Glomerular visceral epithelial cell (primary cell): ENCODE data around the gene TEX38.
"Not testable (repeated sequence)": the region's sequence is repeated elsewhere in the genome, so short reads cannot be mapped to it uniquely, and the experiment has no call there.

Experiments
- DNase-seq: peaks from one replicate; pipeline ENCODE4 v3.0.0-alpha.2; 2016; ENCODE audit errors: extremely low spot score

Gene TEX38

GRCh38 chr1:46687921-46688509, 16.4 kb downstream of the TEX38 start:
- no peak for DNase-seq

DNA sequence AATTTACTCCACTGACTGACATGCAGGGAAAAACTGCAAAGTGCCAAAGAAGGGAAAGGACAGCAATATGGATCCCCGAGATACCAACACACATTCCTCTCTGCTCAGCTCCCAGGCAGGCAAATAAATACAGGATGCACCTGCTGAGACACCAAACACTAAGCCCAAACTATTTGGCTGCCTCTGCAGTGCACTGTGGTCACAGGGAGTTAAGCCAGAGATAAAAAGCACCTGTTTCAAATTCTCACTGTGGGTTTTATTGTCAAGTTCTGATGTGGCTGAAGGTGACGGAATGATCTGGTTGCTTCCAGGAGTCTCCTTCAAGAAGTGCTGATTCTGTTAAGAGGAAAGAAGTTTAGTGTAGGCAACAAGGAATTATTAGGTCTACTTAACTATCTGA, 17.7 kb downstream of the TEX38 start:
- DNase-seq: no peak

DNA sequence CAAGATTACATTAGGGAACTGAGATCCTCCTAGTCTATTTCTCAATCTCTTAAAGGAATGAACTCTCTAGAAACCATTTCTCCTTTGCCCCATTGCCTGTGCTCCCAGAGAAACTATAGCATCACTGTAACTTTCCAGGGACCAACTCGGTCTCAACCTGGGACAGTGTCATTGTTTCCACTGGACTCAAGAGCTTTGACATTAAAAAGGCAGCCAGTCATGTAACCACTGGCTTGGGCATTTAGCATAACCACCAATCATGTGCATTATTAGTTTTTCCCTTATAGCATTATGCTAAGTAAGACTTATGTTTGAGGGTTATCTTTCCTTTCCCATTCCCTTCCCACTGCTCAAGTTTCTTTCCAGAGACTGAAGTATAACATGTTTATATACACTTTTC, 18.2 kb downstream of the TEX38 start:
- no peak for DNase-seq

DNA sequence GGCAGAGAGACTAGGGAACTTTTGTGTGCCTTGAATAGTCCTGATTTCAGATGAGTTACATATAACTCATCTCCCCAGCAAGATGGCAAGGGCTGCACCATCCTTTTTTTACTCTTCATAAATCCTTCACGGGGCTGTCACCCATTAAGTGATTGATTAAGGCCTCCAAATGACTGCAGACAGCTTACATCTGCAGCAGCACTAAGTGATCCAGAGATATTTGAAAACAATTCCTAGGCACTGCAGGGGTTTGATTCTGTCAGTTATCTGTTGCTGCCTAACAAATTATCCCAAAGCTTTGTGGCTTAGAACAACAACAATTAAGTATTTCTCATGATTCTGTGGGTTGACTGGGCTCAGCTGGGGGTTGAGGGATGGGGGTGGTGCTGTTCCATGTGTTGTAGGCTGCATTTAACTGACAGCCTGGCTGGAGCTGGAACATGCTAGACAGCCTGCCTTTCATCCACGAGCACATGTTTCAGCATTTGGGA, 19.3 kb downstream of the TEX38 start:
- DNase-seq: no peak

DNA sequence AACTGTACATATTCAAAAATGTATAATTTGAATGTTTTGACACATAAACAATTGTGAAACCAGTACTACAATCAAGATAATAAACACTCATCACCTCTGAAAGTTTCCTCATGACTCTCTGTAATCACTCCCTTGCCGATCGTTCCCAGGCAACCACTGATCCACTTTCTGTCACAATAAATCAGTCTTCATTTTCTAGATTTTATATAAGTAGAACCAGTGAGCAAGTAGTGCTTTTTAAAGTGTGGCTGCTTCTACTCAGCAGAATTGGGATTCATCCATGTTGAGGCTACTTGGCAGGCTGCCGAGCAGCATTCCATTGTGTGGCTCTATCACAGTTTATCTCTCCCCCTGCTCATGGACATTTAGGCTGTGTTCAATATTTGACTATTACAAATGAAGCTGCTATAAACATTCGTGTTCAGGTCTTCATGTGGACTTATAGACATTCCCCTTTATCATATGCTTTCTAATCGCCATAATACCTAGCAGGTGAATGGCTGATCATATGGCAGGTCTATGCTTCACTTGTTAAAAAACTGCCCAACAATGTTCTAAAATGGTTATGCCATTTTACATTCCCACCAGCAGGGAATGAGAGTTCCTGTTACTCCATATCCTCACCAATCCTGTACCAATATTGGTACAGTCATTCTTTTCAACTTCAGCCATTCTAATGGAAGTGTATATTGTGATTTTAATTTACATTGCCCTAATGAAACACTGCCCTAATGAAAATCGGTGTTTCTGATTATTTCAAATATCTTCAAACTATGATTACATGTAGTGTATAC, 20.5 kb downstream of the TEX38 start:
- no peak for DNase-seq

- DNase-seq: no peak
These were observed 21.4 kb downstream of the TEX38 start for GRCh38 chr1:46692811-46693770.

DNA sequence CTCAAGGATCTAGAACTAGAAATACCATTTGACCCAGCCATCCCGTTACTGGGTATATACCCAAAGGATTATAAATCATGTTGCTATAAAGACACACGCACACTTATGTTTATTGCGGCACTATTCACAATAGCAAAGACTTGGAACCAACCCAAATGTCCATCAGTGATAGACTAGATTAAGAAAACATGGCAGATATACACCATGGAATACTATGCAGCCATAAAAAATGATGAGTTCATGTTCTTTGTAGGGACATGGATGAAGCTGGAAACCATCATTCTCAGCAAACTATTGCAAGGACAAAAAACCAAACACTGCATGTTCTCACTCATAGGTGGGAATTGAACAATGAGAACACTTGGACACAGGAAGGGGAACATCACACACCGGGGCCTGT, 23.0 kb downstream of the TEX38 start:
- not testable (repeated sequence) for DNase-seq

- DNase-seq: no peak
These were observed 25.4 kb downstream of the TEX38 start for GRCh38 chr1:46697053-46697452.

DNA sequence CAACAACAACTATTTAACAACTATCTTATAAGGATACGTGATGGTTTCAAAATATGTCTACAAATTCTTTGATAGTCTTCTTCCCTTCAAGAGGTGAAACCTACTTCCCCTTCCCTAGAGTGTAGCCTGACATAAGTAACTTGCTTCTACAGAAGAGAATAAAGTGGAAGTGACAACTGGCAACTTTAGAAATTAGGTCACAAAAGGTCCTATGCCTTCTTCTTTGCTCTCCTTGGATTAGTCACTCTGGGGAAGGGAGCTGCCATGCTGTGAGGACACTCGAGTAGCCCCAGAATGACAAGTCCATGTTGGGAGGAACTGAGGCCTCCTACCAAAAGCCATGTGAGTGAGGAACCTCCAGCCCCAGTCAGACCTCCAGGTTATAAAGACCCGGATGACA, 28.0 kb downstream of the TEX38 start:
- no peak for DNase-seq

DNA sequence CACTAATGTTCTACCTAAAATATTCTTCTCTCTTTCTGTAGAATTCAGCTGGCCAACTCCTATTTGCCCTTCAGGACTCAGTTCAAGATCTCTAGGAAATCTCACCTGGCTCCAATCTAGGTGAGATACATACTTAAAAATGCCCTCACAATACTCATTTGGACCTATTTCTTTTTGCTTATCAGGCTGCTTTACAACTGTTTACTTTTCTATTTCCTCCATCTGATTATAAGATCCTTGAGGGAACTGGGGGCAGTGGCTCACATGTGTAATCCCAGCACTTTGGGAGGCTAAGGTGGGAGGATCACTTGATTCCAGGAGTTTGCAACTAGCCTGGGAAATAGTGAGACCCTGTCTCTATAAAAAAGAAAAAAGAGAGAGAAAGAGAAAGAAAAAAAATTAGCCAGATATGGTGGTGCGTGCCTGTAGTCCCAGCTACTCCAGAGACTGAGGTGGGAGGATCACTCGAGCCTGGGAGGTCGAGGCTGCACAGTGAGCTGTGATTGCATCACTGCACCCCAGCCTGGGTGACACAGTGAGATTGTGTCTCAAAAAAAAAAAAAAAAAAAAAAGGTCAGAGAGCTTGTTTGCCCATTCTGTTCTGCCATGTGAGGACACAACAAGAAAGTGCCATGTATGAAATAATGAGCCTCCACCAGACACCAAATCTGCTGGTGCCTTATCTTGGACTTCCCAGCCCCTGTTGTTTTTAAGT, 32.4 kb downstream of the TEX38 start:
- DNase-seq: no peak

GRCh38 chr1:46705408-46705807, 33.8 kb downstream of the TEX38 start:
- no peak for DNase-seq

DNA sequence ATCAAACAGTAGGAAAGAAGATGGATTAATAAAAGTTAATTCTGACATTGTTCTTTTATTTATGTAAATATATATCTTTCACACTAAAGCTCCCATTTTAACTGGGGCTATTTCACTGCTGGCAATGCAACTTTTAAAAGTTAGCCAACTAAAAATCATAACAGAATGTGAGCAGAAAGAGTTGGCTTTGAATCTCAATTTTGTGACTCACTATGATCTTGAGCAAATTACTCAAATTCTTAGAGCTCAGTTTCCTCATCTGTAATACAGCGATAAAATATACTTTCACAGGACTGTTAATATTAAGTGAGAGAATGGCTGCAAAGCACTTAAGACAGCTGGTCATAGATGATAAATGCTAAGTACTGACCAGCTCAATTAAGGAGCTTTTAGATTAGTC, 36.5 kb downstream of the TEX38 start:
- no peak for DNase-seq

- no peak for DNase-seq
These were observed 43.3 kb downstream of the TEX38 start for GRCh38 chr1:46714976-46715375.

GRCh38 chr1:46717654-46718053, 46.0 kb downstream of the TEX38 start:
- DNase-seq: no peak

DNA sequence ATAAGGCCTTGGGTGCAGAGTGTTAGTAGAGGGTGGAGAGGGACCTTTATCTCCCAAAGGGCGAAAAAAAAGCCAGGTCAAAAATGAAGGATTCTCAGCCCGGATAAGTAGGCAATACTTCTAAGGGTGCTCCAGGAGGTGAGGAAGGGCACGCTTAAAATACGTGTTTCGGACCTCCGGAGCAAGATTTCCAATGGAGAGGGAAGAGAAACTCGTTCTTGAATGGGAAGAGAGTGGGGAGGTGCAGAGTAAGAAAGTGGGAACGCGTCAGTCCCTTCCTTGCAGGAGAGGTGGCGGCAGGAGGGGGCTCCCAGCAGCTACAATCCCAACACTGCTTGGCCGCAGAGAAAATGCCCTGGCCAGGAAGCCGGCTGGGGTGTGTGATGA, 46.7 kb downstream of the TEX38 start:
- DNase-seq: no peak

DNA sequence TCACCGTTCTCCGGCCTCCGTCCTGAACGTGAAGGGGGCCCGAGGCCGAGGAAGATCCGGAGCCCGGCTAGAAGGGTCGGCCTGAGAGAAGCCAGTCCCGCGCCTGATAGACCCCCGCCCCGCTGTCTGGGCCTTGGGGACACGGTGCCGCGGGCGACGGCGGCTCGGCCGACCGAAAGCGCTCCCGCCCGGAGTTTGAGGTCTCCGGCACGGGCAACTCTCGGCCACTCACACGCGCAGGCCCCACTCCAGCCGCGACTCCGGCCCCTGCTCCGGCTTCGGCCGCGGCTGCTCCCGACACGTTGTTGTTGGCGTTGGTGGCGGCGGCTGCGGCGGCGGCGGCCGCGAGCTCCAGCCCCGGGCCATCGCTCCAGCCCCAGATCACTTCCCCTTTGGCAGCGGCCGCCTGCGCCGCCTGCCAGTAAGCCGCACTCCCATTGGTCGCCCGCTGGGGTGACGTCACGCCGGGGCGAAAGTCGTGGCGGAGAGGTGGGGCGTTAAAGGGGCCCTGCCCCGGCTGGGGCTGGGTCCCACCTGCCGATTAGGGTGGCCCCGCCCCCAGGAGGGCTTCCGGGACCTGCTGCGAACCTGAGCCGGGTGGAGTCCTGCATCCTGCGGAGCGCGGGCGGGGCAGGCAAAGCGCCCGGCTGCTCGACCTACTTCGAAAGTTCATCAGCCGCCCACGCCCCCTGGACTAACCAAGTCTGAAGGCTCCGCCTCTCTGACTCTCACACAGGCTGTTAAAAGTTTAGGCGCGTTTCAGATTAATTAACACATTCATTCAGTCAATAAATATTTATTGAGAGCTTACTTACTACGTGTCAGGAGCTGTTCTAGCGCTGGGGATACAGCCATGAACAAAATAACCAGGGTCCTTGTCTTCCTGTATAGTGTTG, 47.3 kb downstream of the TEX38 start, which contains the start of gene EFCAB14:
EFCAB14 (minus strand) TSS at position 388 of the 896 bp plus-strand sequence. CDS start 1,027 bp downstream, outside the sequence.
- DNase-seq: peak; percentile 96

GRCh38 chr1:46719689-46720088, 48.0 kb downstream of the TEX38 start:
- DNase-seq: no peak

GRCh38 chr1:46720319-46720718, 48.7 kb downstream of the TEX38 start:
- DNase-seq: not testable (repeated sequence)

DNA sequence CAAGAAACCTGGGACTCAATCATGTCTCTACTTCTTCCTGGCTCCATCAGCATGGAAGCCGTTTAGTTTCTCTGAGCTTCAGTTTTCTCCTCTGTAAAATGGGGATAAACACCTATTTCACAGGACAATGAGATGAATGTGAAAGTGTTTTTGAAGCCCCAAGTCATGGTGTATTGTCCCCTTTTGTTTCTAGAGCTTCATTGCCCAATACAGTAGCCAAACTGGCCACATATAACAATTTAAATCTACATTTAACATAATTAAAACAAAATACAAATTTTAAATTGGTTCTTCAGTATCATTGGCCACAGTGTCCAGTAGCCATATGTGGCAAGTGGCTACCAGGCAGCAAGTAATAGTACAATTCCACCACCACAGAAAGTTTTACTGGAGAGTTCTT, 49.5 kb downstream of the TEX38 start:
- no peak for DNase-seq

DNA sequence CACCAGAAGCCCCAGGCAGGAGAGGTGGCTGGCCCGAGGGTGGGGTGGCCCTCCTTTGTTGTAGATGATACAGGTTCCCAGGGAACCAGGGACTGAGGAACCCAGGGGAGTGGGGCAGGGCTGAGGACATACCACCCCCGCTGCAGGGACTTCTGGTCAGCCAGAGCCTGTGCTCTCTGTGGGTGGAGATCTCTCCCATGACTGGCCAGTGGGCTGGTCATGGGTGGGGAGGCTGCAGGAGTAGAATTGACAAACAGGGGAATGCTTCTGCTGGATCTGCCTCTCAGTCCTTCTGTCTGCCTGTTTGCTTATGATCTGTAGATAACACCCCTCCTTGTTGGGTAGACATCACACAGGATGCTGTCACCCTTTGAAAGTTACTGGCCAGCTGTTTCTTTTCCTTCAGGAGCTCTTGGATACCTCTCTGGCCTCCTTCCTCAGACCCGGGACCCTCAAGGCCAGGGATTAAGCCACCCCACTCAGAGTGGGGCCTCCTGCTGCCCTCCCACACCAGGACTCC, 50.1 kb downstream of the TEX38 start:
- DNase-seq: no peak
